PFSK-1 (cell line): ENCODE results near the gene TCEAL4.

Experiments used
- POLR2AphosphoS5 ChIP-seq: IDR thresholded peaks from 2 replicates; pipeline ENCODE4 v1.6.1; 2012; ENCODE audit warnings: low read depth, mild to moderate bottlenecking, control low read depth, low read length, moderate library complexity
- REST ChIP-seq, 2 experiments: IDR thresholded peaks; 2 replicates each; pipeline versions ENCODE4 v1.6.1 to v1.8.0; 2011 to 2012; ENCODE audit warnings: low read depth in 2 of 2, low read length in 2 of 2, control low read depth in 1 of 2, inconsistent platforms in 1 of 2, mild to moderate bottlenecking in 1 of 2, moderate library complexity in 1 of 2; ENCODE audit not compliant: insufficient read depth in 1 of 2
- TAF1 ChIP-seq: IDR thresholded peaks from 2 replicates; pipeline ENCODE4 v1.6.1; 2012; ENCODE audit warnings: low read length, control low read depth, borderline replicate concordance; ENCODE audit not compliant: insufficient read depth

DNA sequence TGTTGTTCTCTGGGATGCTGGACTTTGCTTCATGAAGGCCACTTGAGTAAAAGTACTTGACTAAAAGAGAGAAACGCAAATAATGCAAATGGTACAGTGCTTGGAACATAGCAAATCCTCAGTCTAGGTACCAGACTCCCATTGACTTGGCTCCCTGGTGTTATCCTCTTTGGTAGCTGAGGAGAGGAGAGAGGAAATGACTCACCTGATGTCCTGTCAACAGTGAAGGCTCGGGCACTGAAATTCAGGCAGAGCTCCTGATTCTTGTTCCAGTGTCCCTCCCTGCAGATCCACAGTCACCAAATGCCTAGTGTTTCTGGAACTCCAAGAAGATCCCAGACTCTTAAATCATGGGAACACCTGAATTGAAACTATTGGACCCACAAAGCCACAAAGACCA is 22.5 kb upstream of the TCEAL4 start:
- TF ChIP-seq POLR2AphosphoS5 (no peak), TAF1 (no peak), REST (IDR thresholded peaks at IDR 0.05; ENCODE audit: insufficient read depth in 1 of 2, low read depth in 2 of 2, low read length in 2 of 2) (no peak)
